Stimulated activated naive CD8-positive, alpha-beta T cell treated with anti-CD3 and anti-CD28 coated beads, Interleukin-15, Interleukin-2, amounts not matched to agents 100 U/mL and 50 U/mL, for 24 hours (primary cell): Measurements from ENCODE around the gene MS4A4E.
"Not testable (repeated sequence)": the region's sequence is repeated elsewhere in the genome, so short reads cannot be mapped to it uniquely, and the experiment has no call there.

Experiments used
- ATAC-seq: fragments of 150-1000 bp; cut with Tn5 transposase; one replicate; pipeline ENCODE4 v1.10.0; 2021
- DNase-seq: peaks from one replicate; pipeline ENCODE4 v3.0.0; 2021

MS4A4E gene

DNA sequence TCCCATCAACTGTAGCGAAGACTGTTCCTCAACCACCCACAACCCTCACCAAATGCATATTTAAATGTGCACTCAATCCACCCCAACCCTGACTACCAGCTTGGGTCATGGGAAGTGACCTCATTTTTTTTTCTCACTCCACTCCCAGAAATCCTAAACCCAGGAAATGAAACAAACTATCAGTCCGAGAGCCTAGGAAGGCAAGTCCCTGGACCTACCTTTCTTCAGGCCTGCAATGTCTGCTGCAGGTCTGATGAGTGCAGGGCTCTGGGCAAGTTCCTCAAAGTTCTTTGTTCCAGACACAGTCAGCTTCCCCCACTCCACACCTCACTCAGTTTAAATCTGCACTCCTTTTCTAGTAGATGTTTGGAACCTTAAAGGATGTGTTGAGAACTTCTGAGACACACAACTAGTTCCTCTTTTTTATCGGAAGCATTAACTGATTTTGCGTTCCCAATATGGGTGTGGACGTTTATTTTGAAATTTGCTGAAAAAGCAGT is at the start of gene MS4A4E:
MS4A4E (minus strand) TSS at position 398 of the 500 bp plus-strand sequence. CDS start 13,082 bp downstream, outside the sequence.
- DNase-seq: no peak
- ATAC-seq: no peak

DNA sequence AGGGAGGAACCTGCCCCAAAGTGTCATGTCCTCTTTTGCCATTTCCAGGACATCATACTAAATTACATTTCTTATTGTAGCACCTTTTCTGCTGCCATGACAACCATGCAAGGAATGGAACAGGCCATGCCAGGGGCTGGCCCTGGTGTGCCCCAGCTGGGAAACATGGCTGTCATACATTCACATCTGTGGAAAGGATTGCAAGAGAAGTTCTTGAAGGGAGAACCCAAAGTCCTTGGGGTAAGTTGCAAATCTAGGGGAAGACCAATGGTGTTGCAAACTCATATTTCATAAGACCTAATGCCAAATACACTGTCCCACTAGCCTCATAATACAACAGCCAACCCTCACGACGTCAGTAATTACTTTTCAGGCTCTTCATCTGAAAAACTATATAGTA is 49.2 kb upstream of the MS4A4E start:
- DNase-seq: no peak
- no peak for ATAC-seq

DNA sequence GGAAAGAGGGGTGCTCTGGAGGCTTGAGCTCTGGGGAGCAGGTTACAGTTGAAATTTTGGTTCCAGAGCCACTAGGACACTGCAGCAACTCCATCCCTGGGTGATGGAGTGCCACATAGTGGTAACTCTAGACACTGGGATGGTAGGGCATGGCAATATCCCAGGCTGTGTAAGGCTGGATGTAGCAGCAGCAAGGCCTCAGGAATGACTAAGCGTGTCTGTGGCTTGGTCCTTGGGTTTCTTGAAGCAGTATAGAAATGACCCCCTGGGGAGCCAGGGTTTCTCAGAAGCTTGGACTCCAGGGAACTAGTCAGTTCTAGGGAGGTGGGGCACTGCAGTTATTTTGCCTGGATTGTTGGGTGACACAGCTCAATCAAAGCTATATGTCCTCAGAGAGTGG is 45.6 kb upstream of the MS4A4E start:
- no peak for ATAC-seq

DNA sequence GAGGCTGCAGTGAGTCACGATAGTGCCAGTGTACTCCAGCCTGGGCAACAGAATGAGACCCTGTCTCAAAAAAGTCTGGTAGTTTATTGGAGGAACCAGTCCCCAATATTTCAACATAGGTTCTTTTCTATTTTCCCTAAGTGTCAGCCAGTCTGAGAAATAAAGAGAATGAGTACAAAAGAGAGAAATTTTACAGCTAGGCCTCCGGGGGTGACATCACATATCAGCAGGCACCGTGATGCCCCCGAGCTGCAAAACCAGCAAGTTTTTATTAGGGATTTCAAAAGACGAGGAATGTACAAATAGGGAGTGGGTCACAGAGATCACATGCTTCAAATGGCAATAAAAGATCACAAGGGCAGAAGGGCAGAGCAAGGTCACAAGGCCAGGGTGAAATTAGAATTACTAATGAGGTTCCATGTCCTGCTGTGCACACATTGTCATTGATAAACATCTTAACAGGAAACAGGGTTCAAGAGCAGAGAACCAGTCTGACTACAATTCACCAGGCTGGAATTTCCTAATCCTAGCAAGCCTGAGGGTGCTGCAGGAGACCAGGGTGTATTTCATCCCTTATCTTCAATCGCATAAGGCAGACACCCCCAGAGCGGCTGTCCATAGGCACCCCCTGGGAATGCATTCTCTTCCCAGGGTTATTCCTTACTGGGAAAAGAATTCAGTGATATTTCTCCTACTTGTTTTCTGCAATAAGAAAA is 42.6 kb upstream of the MS4A4E start:
- not testable (repeated sequence) for ATAC-seq, DNase-seq

More for the DNA sequence above, 45.6 kb upstream of the MS4A4E start:
- no peak for DNase-seq

DNA sequence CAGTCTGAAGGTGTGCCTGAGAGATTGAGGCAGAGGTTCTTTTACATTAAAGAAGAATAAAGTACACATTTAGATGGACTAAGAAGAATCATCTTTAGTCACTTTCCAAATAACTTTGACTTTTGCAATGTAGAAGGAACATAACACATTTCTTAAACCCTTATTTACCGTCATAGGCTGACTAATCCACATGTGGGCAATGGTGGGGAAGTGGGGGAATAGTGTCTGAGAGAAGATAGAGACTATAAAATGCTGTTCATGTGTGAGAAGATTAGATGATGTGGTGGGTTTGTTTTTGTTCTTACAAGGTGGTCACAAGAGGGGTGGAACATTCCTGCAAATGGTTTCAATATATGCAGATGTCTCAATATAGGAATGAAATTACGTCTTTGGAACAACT is 39.3 kb upstream of the MS4A4E start:
- DNase-seq (no peak), ATAC-seq (no peak)

DNA sequence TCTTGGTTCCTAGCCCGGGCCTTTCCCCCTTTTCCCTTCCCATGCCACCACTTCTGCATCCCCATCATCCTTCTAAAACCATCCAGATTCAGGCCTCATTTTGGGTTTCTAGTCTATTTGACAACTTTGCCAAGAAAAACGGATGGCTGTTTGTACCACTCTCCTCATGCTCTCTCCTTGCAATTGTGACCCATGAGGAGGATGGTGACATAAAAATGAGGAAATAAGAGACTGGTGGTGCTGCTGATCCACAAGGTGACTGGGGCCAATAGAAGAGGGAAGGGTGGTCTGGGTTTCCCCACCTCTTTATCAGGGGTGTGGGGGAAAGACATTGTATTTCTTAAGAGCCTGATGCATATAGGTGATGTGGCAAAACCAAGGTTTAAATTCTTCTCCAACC is 38.5 kb upstream of the MS4A4E start:
- DNase-seq (no peak), ATAC-seq (no peak)

DNA sequence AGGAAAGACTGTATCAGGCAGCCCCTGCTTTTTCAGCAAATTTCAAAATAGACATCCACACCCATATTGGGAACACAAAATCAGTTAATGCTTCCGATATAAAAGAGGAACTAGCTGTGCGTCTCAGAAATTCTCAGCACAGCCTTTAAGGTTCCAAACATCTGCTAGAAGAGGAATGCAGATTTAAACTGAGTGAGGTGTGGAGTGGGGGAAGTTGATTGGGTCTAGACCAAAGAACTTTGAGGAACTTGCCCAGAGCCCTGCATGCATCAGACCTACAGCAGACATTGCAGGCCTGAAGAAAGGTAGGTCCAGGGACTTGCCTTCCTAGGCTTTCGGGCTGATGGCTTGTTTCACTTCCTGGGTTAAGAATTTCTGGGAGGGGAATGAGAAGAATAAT is 37.5 kb upstream of the MS4A4E start, which contains the start of gene MS4A4A:
MS4A4A (plus strand) TSS at position 255 of the 400 bp plus-strand sequence; CDS start at position 265, 10 bp downstream.
- no peak for DNase-seq
- no peak for ATAC-seq

DNA sequence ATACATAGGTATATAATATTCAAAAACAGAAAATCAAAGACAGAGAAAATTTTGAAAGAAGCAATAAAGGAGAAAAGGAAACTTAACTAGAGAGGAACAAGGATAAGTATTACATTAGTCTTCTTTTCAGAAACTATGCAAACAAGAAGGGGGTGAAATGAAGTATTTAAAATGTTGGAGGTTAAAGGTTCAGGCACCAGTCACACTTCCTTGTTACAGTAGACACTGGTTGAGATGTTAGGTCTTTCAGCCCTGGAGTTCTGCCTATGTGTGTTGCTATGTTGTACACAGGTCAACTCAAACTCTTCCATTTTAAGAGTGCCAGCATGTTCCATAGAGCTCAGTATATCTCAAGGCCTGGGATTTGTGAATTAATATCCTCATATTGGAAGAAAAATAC is 31.5 kb upstream of the MS4A4E start:
- DNase-seq (no peak), ATAC-seq (no peak)

DNA sequence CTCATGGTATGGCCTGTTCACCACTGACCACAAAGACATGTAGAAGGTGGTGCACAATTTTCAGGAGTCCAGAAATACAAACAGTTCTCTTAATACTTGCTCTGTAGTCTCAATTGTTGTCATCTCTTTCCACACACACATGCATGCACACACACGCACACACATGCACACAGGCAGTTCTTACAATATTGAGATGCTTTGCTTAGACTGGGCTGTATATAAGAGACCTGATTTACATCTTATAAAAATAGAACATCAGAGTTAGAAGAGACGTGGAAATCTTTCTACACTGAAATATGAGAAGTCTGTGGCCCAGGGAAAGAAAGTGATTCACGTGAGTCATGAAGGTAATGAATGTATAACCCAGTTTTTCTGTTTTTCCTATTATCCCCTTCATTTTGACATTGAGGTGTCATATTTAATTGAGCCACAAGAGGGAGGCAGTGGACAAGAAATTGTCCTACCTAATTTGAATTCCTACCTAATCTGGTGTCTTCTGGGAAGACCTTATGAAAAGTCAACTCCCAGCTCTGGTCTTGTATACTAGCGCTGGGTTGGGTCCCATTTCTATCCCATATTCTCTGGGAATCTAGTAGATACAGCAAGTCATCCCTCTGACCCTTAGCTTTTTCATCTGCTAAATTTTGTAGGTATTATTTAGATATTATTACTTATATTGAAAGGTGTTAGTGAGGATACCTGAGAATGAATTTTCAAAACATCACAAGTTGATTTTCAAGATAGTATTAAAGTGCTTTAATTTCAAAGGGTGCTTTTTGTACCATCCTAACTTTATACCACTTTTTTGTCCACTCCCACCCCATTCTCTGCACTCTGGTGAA is 22.7 kb upstream of the MS4A4E start:
- DNase-seq (peak; percentile 15), ATAC-seq (peak; percentile 55)

DNA sequence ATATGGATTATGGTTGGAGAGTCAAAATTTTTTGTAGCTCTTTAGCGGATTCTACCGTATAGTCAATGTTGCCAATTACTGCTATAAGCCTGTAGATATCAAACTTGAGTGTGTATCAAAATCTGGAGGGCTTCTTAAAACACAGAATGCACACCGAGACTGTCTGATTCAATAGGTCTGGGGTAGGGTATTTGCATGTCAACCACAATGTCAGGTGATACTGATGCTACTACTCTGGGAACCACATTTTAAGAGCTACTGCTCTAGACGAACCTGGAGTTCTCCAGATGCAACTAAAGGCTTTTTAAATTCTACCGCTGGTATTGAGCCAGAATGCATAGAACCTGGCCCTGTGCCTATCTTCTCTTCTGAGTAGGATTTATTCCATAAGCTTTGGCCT is 21.7 kb upstream of the MS4A4E start:
- DNase-seq: no peak
- ATAC-seq: no peak

DNA sequence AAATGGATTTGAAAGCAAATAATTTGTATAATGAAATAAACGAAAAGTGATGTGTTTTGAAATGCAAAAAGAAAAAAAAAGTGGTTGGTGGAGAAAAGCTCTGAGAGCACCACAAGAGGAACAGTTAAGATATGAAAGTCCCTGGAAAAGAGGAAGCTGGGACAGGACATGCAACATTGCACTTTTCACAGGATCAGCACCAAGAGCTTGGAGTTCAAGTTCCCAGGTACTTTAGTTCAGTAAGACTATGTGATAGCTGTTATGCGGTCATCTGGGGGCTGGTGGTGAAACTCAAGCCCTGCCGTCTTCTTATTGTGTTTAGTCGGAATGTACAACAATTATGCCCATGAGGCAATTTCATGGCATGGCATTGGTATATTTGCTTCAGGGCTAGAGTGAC is 20.5 kb upstream of the MS4A4E start:
- no peak for ATAC-seq
- no peak for DNase-seq

DNA sequence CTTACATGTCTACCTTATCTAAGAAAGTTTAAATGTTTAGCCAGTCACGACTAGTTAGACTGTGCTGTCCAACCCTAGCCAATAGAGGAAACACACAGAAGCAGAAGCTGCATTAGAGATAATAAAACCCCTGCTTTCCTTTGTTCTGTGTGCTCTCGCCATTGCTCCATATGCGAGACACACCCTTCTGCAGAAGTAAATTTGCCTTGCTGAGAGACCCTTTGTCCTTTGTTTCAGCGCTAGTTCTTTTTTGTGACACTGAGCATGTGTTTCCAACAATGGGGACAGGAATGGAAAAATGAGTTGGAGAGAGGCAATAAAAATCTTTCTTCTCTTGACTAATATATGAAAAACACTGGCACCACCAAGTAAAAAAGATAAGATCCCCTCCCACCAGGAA is 18.1 kb upstream of the MS4A4E start:
- ATAC-seq: no peak
- no peak for DNase-seq

DNA sequence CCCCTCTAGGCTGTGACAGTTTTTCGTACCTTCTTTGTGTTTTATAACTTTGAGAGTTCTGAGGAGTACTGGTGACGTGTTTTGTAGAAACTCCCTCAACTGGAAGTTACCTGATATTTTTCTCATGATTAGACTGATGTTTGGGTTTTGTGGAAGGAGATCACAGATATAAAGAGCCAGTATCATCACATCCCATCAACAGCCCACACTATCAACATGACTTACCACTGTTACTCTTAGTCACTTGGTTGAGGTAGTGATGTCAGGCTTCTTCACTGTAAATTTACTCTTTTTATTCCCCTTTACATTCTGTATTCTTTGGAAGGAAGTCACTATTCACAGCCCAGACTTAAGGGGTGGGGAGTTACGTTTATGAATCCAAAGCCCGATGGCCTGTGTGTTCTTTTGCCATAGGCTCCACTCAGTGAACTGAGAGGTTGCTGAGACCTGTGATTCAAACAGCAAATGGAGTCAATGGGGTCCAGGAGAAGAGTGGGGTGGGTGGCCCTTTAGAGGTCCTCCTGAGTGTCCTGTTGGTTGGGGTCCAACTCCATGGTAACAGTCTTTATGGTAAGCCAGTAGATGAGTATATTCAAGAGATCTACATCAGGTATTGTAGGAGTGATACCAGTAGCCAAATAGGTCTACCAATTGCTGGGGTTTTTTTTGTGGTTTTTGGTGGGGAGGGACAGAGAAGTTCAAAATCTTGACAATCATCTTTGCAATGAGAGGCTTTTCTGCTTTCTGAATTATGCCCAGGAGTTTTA is 15.2 kb upstream of the MS4A4E start:
- peak; percentile 28 for ATAC-seq
- DNase-seq: no peak

DNA sequence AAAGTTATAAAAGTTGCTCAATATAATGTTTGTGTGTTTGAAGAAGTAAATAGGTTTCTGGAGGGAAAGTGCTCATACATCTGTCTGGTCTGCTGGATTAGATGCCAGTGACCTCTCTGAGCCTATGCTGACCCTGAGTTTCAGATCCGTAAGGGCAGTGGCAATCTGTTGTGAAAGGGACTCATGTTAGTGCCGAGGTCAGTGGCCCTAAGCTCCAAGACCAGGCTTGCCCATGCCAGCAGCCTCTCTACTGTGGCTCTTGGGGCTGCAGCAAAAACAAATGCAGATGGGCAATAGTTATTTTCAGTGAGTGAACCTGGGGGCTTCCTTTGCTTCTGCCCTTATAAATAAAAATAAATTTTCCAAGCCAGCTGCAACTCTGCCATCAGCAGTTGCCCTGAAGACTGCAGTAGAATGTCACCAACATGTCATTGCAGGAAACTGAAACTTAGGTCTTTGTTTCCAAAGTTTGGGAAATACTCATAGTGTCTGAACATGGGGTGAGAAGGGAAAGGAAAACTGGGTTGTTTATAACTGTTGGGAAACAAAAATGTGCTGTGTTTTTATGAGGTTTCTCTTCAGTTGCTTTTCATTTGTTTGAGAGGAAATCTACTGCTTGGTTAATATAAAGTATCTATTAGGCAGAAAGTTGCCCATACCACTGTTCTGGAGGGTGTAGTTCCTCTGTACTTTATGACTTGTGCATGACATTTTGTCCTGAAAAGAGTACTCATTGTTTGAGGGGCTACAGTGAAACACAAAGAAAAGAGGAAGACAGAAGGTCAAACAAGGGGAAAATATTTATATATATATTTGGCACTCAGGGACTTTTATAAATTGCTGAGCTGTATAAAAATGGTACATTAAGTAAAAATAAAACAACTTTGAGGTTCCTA is 9.5 kb upstream of the MS4A4E start:
- no peak for ATAC-seq
- DNase-seq: no peak

DNA sequence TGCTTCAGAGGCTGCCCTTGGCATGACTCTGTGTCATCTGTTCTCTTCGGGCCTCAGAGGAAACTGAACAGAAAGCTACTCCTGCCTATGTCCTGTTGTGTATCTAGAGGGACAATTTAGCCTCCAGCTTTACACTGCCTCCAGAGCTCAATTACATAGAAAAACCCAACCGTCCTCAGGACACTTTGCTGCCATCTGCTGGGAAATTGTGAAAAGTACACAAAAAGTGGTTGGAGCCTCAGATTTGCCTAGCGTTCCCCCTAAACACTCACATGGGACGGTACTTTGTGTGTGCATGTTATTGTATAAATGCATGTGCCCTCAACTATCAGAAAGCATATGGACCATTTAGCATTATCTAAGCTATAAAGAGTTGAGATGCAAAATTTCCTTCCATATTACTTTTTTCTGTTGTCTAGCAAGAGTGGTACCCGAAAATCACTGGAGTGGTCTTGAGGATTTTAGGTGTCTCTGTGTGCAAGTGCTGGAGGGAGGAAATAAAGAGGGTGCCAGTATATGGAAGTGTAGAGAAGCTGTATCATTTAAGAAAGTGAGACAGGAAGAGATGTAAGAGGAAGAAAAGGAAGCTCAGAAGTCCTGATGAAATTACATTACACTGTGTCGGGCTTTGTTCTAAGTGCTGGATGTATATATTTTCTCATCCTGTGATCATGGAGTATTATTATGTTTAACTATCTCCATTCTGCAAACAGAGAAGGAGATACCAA is 8.7 kb upstream of the MS4A4E start:
- ATAC-seq (no peak), DNase-seq (no peak)

DNA sequence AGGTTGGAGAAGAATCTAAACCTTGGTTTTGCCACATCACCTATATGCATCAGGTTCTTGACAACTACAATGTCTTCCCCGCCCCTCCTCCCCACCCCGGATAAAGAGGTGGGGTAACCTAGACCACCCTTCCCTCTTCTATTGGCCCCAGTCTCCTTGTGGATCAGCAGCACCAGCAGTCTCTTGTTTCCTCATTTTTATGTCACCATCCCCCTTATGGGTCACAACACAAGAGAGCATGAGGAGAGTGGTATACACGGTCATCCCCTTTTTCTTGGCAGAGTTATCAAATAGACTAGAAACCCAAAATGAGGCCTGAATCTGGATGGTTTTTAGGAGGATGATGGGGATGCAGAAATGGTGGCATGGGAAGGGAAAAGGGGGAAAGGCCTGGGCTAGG is 1.2 kb downstream of the MS4A4E start:
- no peak for ATAC-seq
- DNase-seq: no peak

DNA sequence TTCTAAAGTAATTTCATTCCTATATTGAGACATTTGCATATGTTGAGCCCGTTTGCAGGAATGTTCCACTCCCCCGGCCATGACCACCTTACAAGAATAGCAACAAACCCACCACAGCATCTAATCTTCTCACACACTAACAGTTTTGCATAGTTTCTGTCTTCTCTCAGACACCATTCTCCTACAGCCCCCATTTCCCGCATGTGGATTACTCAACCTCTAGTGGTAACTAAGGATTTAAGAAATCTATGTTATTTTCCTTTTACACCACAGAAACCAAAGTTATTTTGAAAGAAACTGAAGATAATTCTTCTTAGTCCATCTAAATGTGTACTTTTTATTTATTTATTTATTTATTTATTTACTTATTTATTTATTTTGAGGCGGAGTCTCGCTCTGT is 2.3 kb downstream of the MS4A4E start:
- ATAC-seq: no peak
- DNase-seq: no peak

DNA sequence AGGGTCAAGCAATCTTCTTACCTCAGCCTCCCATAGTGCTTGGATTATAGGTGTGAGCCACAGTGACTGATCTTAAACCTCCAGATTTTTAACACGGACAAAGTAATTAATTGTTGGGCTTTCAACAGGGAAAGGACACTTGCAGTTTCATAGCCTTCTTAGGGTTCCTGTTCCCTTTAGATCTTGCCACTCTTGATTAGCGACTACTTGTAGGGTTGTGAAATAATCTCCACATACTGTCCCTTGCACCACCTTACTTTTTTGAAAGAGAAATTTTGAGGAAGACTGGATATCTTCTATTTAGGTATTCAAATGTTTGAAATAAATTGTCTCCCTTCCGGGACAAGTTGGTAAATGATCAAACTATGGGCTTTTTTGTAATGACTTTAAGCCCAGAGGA is 7.6 kb downstream of the MS4A4E start:
- DNase-seq (no peak), ATAC-seq (no peak)

DNA sequence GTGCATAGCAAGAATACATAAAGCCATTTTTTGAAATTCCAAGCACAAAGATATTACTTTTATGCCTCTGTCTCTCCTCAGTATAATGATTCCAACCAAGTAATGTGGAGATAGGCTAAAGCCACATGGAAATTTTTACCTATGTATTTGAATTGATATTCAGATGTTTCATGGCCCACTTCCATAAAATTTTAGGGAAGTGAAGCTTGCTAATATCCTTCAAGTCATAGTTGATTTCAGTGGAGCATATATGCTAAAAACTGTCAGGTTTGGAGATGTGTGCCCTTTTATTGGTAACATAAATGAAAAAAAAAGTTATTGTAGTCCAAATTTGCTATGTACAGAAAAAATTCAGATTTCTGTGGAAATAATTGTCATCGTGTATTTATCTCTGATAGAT is 12.3 kb downstream of the MS4A4E start:
- ATAC-seq: no peak
- DNase-seq: no peak

DNA sequence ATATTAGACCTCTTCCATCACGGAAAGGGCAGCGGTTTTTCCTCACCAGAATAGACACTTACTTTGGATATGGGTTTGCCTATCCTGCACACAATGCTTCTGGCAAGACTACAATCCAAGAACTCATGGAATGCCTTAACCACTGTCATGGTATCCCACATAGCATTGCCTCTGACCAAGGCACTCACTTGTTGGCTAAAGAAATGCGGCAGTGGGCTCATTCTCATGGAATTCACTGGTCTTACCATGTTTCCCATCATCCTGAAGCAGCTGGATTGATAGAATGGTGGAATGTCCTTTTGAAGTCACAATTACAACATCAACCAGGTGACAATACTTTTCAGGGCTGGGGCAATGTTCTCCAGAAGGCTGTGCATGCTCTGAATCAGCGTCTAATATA is 20.8 kb downstream of the MS4A4E start:
- ATAC-seq (no peak), DNase-seq (no peak)

DNA sequence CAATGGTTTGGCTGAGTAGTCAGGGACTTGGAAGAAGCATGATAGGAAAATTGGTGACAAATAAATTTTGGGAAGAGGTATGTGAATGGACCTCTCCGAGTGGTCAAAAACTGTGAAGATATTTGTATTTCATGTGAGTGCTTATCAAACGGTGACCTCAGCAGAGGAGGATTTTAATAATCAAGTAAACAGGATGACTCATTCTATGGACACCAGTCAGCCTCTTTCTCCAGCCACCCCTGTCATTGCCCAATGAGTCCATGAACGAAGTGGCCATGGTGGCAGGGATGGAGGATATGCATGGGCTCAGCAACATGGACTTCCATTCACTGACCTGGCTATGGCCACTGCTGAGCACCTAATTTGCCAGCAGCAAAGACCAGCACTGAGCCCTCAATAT is 21.2 kb downstream of the MS4A4E start:
- ATAC-seq: no peak
- no peak for DNase-seq
